ENCODE measurements around the gene WDR20.
"Not testable (repeated sequence)": the region's sequence is repeated elsewhere in the genome, so short reads cannot be mapped to it uniquely, and the experiment has no call there.

Gene WDR20

DNA sequence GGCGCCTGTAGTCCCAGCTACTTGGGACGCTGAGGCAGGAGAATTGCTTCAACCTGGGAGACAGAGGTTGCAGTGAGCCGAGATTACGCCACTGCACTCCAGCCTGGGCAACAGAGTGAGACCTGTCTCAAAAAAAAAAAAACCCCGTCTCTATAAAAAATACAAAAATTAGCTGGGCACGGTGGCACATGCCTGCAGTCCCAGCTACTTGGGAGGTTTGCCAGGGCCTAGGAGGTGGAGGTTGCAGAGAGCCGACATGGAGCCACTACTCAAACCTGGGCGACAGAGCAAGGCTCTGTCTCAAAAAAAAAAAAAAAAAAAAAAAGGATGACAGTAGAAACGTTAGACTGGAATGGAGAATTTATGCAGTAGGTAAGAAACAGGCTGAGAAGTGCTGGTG, 5.7 kb upstream of the WDR20 start:
- ATAC-seq = not testable (repeated sequence)

- ATAC-seq = not testable (repeated sequence)
These were observed 5.0 kb upstream of the WDR20 start for GRCh38 chr14:102134719-102135118.

DNA sequence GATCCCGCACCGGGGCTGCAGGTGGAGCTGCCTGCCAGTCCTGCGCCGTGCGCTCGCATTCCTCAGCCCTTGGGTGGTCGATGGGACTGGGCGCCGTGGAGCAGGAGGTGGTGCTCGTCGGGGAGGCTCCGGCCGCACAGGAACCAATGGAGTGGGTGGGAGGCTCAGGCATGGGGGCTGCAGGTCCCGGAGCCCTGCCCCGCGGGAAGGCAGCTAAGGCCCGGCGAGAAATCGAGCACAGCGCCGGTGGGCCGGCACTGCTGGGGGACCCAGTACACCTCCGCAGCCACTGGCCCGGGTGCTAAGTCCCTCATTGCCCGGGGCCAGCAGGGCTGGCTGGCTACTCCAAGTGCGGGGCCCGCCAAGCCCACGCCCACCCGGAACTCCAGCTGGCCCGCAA, 4.2 kb upstream of the WDR20 start:
- ATAC-seq = not testable (repeated sequence)

- ATAC-seq = no peak
These were observed 1.2 kb upstream of the WDR20 start for GRCh38 chr14:102138535-102138934.

GRCh38 chr14:102138961-102139285, 774 bp upstream of the WDR20 start:
- no peak for ATAC-seq

DNA sequence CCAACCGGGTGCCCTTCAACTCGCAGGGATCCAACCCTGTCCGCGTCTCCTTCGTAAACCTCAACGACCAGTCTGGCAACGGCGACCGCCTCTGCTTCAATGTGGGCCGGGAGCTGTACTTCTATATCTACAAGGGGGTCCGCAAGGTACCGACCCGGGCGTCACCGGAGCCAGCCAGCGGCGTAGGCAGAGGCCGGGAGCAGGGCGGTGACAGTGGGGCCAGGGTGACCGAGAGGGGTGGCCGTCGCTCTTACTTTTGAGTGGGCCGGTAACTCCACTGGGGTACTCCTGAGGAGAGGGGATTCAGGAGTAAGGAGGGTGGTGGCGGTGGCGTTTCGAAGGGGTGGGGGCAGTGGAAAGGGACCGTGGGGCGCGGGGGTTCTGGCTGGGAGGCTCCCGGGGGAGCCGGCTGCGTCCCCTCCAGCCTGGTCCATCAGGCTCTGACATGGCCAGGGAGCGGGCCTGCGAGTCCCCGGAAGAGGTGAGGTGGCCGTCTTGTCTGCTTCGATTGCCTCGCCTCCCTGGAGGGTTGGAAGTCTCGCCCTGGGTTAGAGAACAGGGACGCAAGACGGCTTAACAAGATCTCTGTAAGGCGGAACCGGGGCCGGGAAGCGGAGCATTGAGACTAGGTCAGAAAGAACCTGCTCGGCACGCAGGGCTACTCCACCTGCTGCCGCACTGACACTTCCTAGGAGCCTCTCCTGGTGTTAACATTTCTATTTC, 491 bp downstream of the WDR20 start:
- peak; percentile 13 to 17 for ATAC-seq

- ATAC-seq = no peak
These were observed 1.1 kb downstream of the WDR20 start for GRCh38 chr14:102140750-102141145.

- ATAC-seq = no peak
These were observed 2.1 kb downstream of the WDR20 start for GRCh38 chr14:102141797-102142196.

DNA sequence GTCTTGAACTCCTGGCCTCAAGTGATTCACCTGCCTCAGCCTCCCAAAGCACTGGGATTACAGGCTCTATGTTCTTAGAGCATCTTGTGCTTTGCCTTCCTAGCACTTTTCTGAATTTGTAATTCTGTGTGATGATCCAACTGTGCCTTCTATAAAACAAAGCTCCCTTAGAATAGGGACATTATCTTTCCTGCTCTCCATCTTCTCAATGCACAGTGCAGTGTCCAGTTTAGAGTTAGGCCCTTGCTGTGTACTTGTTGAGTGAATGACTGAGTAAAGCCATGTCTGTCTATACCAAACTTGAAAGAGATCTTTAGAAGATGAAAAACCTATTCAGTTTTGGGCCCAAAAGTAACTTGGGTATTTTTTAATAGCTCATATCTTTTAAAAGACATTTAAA, 5.2 kb downstream of the WDR20 start:
- ATAC-seq = no peak

- no peak for ATAC-seq
These were observed 5.7 kb downstream of the WDR20 start for GRCh38 chr14:102145395-102145794.

GRCh38 chr14:102146423-102146822, 6.7 kb downstream of the WDR20 start:
- no peak for ATAC-seq

DNA sequence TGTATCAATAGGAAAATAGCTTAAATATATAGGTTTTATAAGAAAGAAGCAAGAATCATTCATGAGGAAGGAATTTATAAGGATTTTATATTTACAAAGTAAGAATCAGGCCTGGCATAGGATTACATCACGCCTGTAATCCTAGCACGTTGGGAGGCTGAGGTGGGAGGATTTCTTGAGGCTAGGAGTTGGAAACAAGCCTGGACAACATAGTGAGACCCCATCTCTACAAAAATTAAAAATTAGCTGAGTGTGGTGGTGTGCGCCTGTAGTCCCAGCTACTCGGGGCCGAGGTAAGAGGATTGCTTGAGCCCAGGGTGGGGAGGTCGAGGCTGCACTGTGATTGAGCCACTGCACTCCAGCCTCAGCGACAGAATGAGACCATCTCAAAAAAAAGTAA, 10.4 kb downstream of the WDR20 start:
- ATAC-seq = no peak

GRCh38 chr14:102150744-102151143, 11.0 kb downstream of the WDR20 start:
- ATAC-seq = no peak

- not testable (repeated sequence) for ATAC-seq
These were observed 11.7 kb downstream of the WDR20 start for GRCh38 chr14:102151411-102151810.

DNA sequence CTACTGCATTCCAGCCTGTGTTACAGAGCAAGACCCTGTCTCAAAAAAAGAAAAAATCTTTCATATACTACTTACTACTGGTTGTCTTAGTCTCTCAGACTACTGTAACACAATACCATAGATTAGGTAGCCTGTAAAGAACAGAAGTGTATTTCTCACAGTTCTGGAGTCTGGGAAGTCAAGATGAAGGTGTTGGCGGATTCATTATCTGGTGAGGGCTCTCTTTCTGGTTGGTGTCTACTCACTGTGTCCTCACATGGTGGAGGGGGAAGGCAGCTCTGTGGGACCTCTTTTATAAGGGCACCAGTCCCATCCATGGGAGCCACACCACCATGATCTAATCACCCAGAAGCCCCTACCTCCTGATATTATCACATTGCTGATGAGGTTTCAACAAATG, 14.4 kb downstream of the WDR20 start:
- ATAC-seq = no peak

DNA sequence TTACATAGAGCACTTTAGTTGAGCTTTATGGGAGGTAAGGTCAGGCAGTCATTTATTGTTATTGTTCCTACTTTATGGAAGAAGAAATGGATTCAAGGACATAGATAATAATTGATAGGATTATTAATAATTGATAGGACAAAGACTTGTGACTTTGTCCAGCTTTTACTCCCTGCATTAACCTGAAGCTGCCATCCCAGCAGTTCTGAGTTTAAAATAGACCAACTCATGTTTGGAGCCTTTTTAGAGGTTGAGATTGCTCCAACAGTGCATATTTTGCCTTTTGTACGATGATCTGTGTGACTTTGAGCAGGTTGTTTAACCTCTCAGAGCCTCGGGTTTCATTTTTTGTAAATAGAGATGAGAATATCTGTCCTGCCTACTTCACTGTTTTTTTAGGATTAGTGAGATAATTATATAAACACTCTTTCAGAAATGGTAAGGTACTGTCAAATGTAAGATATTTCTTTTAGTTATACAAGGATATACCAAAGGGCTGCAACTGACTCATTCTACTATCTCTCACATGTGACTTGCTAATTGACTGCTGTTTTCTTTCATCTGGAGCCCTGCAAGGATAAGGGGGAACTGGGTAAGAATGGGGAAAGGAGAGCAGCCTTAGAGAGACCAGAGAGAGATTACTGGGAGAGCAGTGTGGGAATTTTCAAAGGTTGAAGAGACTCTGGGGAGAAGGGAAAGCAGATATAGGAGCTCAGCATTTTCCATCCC, 15.3 kb downstream of the WDR20 start:
- no peak for ATAC-seq

GRCh38 chr14:102157346-102157745, 17.6 kb downstream of the WDR20 start:
- ATAC-seq = no peak

DNA sequence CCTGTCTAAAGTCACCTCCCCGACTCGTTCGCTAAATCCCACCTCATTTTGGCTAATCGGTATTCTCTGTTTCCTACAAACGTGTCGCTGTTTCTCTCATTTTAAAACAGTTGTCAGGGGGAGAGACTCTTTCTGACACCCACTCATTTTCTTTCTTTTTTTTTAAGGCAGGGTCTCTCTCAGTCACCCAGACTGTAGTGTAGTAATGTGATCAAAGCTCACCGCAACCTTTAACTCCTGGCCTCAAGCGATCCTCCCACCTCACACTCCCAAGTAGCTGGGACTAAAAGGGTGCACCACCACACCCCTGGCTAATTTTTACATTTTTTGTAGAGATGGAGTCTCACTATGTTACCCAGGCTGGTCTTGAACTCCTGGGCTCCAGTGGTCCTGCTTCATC, 19.1 kb downstream of the WDR20 start:
- ATAC-seq = no peak

DNA sequence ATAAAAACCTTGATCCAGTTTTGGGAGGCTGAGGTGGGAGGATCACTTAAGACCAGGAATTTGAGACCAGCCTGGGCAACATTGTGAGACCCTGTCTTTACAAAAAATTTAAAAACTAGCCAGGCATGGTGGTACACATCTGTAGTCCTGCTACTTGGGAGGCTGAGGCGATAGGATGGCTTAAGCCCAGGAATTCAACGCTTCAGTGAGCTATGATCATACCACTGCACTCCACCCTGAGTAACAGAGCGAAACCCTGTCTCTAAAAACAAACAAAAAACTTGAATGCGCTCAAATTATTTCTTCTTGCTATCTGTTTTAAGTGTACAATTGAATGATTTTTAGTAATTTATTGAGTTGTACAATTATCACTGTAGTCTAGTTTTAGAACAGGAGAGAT, 20.1 kb downstream of the WDR20 start:
- ATAC-seq = no peak

GRCh38 chr14:102162487-102162886, 22.8 kb downstream of the WDR20 start:
- ATAC-seq = no peak

DNA sequence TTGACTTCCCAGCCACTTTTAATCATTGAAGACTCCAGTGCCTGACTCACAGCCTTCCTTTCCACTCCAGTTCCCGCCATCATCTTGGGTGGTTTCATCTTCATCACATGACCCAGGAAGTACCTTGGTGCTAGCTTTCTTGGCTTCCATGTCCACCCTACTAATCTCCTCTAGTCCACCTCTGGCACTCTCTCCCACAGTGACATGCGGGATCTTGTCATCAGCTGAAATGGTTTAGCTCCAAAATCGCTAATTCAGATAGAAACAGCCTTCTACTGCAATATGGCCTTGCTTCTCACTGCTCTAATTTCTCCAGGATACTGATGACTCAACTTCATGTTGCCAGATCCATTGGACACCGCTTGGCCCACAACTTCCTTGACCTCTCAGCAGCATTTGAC, 24.5 kb downstream of the WDR20 start:
- no peak for ATAC-seq

- ATAC-seq = no peak
These were observed 25.3 kb downstream of the WDR20 start for GRCh38 chr14:102164965-102165364.

- ATAC-seq = no peak
These were observed 30.4 kb downstream of the WDR20 start for GRCh38 chr14:102170061-102170460.

- ATAC-seq = no peak
These were observed 31.7 kb downstream of the WDR20 start for GRCh38 chr14:102171173-102172020.

Data from activated CD4-positive, CD25-positive, alpha-beta regulatory T cell treated with anti-CD3 and anti-CD28 coated beads, Interleukin-2, amount 50 U/mL, for 24 hours (primary cell).